ENCODE data around the gene SHANK1.

SHANK1 gene

GRCh38 chr19:50719566-50719965 is at the start of gene SHANK1 (continued):
- no peak for TF ChIP-seq ZBTB11 (tag by site-specific recombination; conservative IDR thresholded peaks at IDR 0.05; ENCODE audit: low read depth)
- no peak for TF ChIP-seq ZNF341 (tag by site-specific recombination; IDR thresholded peaks at IDR 0.05; ENCODE audit: low read depth)
- peak; percentile 85; the same call in 1 of the 2 replicates for TF ChIP-seq ZNF560 (tag by site-specific recombination; IDR thresholded peaks at IDR 0.05; ENCODE audit: borderline replicate concordance)
- no peak for TF ChIP-seq ZBTB8A (tag by site-specific recombination; IDR thresholded peaks at IDR 0.05)
- TF ChIP-seq PRDM2 (tag by site-specific recombination; IDR thresholded peaks at IDR 0.05; ENCODE audit: borderline replicate concordance), result no peak

- Histone ChIP-seq H3K4me1 (ENCODE audit: control insufficient read depth, insufficient read depth, low read length) (no peaks in the 10 kb centered on the region), H3K9me3 (ENCODE audit: control insufficient read depth, insufficient read depth, low read depth, low read length) (no peaks in the 10 kb centered on the region), H3K27ac (ENCODE audit: extremely low read depth, low read depth, low read length) (no peak overlapping the region), H3K4me3 (ENCODE audit: low read depth, low read length) (no peak overlapping the region), H3K36me3 (ENCODE audit: control insufficient read depth in 2 of 2, insufficient read depth in 1 of 2, low read length in 2 of 2) (no peaks in the 10 kb centered on the region)
- ChIA-PET POLR2A (no interaction called here), CTCF (interaction anchor here (2.4 kb wide), 1 partner anchor 44 kb away, joined by 7 read pairs; no protein-coding TSS in a partner anchor)
- TF ChIP-seq BCL11B (tag by site-specific recombination; IDR thresholded peaks at IDR 0.05; ENCODE audit: low read depth) (no peak), ZNF785 (tag by site-specific recombination; IDR thresholded peaks at IDR 0.05) (no peak), ZBTB21 (tag by site-specific recombination; IDR thresholded peaks at IDR 0.05) (no peak), ZNF747 (tag by site-specific recombination; IDR thresholded peaks at IDR 0.05) (no peak), ZNF121 (tag by site-specific recombination; IDR thresholded peaks at IDR 0.05) (no peak), HOXA7 (CRISPR knock-in tag; IDR thresholded peaks at IDR 0.05; ENCODE audit: borderline replicate concordance) (no peak), HIC1 (tag by site-specific recombination; IDR thresholded peaks at IDR 0.05) (no peak), SCRT2 (tag by site-specific recombination; IDR thresholded peaks at IDR 0.05) (no peak), ZFP41 (tag by site-specific recombination; IDR thresholded peaks at IDR 0.05; ENCODE audit: borderline replicate concordance) (no peak), MYNN (tag by site-specific recombination; IDR thresholded peaks at IDR 0.05; ENCODE audit: borderline replicate concordance) (no peak), ZNF530 (tag by site-specific recombination; IDR thresholded peaks at IDR 0.05; ENCODE audit: low read depth) (no peak), ZNF600 (tag by site-specific recombination; IDR thresholded peaks at IDR 0.05) (no peak), ZNF791 (tag by site-specific recombination; IDR thresholded peaks at IDR 0.05) (no peak), ZFP69B (tag by site-specific recombination; IDR thresholded peaks at IDR 0.05) (no peak), ZNF211 (tag by site-specific recombination; IDR thresholded peaks at IDR 0.05; ENCODE audit: low read depth) (no peak), ZNF202 (tag by site-specific recombination; IDR thresholded peaks at IDR 0.05; ENCODE audit: borderline replicate concordance) (no peak), ZNF514 (tag by site-specific recombination; IDR thresholded peaks at IDR 0.05) (no peak)
Measured at GRCh38 chr19:50768277-50768676, 48.7 kb upstream of the SHANK1 start.
